GM08714 (cell line): Measurements from ENCODE around the gene WIPF1.

Experiments used
- H3K4me3 ChIP-seq: fragments of 200-500 bp; sonication (Bioruptor generic); 2 replicates; pipeline ENCODE4 v1.5.1; 2014; ENCODE audit warnings: mild to moderate bottlenecking, low read length, inconsistent platforms
- ZNF274 ChIP-seq: IDR thresholded peaks from 2 replicates; pipeline ENCODE4 v1.6.1; 2012; ENCODE audit warnings: mild to moderate bottlenecking, low read depth, low read length

The WIPF1 gene

GRCh38 chr2:174585146-174585545, 12.5 kb downstream of the WIPF1 start:
- H3K4me3 ChIP-seq = no peak overlapping the region
- no peak for TF ChIP-seq ZNF274

GRCh38 chr2:174581491-174581890, 16.1 kb downstream of the WIPF1 start:
- no peak for TF ChIP-seq ZNF274
- H3K4me3 ChIP-seq = no peak overlapping the region

DNA sequence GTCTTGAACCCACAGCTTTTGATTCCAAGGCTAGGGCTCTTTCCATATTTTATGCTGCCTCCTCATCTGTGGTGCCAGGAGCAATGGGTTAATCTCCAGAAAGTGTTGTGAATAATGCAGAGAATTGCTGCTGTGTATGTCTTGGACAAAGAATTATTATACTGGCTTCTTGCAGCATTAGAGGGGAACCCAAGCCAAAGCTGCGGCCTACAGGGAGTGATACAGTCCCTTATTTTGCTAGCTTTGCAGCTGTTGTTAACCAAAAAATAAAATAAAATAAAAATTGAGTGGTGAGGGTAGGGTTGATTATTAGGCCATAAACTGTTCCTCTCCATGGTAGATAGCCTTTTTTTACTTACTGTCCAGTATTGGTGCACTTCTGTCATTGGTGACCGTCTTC, 16.7 kb downstream of the WIPF1 start:
- TF ChIP-seq ZNF274 = no peak
- no peak overlapping the region for H3K4me3 ChIP-seq

GRCh38 chr2:174577967-174578589, 19.5 kb downstream of the WIPF1 start:
- no peak overlapping the region for H3K4me3 ChIP-seq
- no peak for TF ChIP-seq ZNF274

DNA sequence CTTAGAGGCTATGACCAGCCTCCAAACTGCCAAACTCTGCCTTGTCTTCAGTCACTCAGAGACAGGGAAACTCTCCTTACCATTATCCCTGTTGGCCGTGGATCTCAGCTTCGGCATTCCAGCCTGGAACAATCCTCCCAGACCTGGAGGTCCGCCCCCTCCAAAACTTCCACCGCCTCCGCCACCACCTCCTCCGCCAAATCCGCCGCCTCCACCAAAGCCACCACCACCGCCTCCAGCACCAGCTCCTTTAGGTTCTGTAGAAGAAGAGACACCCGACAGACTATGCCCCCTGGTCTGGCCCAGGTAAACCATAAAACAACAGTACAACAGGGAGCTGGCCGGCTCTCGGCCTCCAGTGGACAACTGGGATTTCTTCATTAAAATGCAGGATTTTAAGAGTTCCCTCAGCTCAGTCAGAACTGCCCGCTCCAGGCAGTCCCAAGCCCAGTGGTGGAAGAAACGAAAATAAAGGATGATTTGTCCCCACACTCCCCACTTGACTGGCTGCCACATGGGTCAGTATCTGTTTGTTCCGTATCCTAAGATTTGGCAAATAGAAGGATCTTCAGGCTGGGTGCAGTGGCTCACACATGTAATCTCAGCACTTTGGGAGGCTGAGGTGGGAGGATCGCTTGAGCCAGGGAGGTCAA, 22.4 kb downstream of the WIPF1 start:
- TF ChIP-seq ZNF274 = no peak

GRCh38 chr2:174574657-174575056, 22.9 kb downstream of the WIPF1 start:
- no peak overlapping the region for H3K4me3 ChIP-seq
- TF ChIP-seq ZNF274 = no peak

More for the DNA sequence above, 22.4 kb downstream of the WIPF1 start:
- H3K4me3 ChIP-seq = no peak overlapping the region

DNA sequence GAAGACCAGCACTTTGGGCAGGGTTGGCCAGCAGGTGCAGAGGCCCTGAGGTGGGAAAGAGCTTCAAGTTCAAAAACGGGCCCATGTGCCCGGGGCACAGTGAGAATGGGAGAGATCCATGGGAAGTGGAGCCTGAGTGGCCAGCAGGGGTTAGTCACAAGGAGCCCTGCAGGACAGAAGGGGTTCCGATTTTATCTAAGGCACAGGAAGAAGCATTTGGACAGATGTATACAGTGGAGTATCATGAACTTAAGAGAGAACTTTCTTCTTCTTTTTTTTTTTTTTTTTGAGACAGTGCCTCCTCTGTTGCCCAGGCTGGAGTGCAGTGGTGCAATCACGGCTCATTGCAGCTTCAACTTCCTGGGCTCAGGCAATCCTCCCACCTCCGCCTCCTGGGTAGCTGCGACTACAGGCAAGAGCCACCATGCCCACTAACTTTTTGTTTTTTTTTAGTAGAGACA, 24.0 kb downstream of the WIPF1 start:
- H3K4me3 ChIP-seq = no peak overlapping the region
- no peak for TF ChIP-seq ZNF274

- no peak overlapping the region for H3K4me3 ChIP-seq
- TF ChIP-seq ZNF274 = no peak
Measured at GRCh38 chr2:174572556-174572955, 25.0 kb downstream of the WIPF1 start.

- TF ChIP-seq ZNF274 = no peak
Measured at GRCh38 chr2:174571669-174572323, 25.8 kb downstream of the WIPF1 start.

GRCh38 chr2:174570318-174570958, 27.2 kb downstream of the WIPF1 start:
- no peak for TF ChIP-seq ZNF274
- H3K4me3 ChIP-seq = no peak overlapping the region

More at GRCh38 chr2:174571669-174572323, 25.8 kb downstream of the WIPF1 start:
- H3K4me3 ChIP-seq = no peak overlapping the region

- H3K4me3 ChIP-seq = no peak overlapping the region
- no peak for TF ChIP-seq ZNF274
Measured at GRCh38 chr2:174569678-174570077, 27.9 kb downstream of the WIPF1 start.

- no peak for TF ChIP-seq ZNF274
- no peak overlapping the region for H3K4me3 ChIP-seq
Measured at GRCh38 chr2:174568425-174568824, 29.2 kb downstream of the WIPF1 start.

GRCh38 chr2:174566871-174567270, 30.7 kb downstream of the WIPF1 start:
- H3K4me3 ChIP-seq = no peak overlapping the region
- no peak for TF ChIP-seq ZNF274

- no peak for TF ChIP-seq ZNF274
- no peak overlapping the region for H3K4me3 ChIP-seq
Measured at GRCh38 chr2:174563530-174564282, 33.9 kb downstream of the WIPF1 start.

- no peak for TF ChIP-seq ZNF274
- no peak overlapping the region for H3K4me3 ChIP-seq
Measured at GRCh38 chr2:174561972-174562370, 35.6 kb downstream of the WIPF1 start.
